ENCODE measurements around the gene ABCC8.

The ABCC8 gene

DNA sequence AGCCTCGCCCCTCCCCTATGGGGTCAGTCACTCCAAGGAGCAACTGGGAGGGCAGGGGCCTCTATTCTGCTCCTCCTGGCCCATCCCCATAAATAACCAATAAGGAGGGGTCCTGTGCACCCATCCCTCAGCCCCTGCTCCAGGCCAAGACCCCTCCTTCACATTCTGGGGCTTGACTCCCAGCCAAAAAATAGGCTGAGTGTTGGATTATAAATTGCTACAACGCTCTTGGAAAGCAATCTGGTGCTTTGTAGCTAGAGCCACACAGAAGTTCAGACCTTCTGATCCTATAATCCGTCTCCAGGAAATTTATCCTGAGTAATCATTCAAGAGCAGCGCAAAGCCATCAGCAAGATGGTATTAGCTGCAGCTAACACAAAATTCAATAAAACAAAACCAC lies 42.5 kb downstream of the ABCC8 start:
- Histone ChIP-seq H2AFZ (ENCODE audit: low read depth) (no peak overlapping the region), H3K36me3 (ENCODE audit: insufficient read depth) (no peaks in the 10 kb centered on the region), H3K4me3 (IDR thresholded peaks at IDR 0.05; ENCODE audit: insufficient read depth, low read depth, low read length) (no peak overlapping the region), H3K9ac (no peak overlapping the region), H3K79me2 (ENCODE audit: insufficient read depth, low read depth) (no peaks in the 10 kb centered on the region), H3K4me1 (ENCODE audit: low read depth, poor library complexity, severe bottlenecking) (no peaks in the 10 kb centered on the region), H3K27ac (no peak overlapping the region), H3K4me2 (no peak overlapping the region), H3K27me3 (ENCODE audit: insufficient read depth, low read depth) (no peaks in the 10 kb centered on the region), H4K20me1 (ENCODE audit: insufficient read depth) (no peaks in the 10 kb centered on the region)
- TF ChIP-seq, protein P1, sequence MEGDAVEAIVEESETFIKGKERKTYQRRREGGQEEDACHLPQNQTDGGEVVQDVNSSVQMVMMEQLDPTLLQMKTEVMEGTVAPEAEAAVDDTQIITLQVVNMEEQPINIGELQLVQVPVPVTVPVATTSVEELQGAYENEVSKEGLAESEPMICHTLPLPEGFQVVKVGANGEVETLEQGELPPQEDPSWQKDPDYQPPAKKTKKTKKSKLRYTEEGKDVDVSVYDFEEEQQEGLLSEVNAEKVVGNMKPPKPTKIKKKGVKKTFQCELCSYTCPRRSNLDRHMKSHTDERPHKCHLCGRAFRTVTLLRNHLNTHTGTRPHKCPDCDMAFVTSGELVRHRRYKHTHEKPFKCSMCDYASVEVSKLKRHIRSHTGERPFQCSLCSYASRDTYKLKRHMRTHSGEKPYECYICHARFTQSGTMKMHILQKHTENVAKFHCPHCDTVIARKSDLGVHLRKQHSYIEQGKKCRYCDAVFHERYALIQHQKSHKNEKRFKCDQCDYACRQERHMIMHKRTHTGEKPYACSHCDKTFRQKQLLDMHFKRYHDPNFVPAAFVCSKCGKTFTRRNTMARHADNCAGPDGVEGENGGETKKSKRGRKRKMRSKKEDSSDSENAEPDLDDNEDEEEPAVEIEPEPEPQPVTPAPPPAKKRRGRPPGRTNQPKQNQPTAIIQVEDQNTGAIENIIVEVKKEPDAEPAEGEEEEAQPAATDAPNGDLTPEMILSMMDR (conservative IDR thresholded peaks at IDR 0.05; ENCODE audit: low read depth, low read length) = no peak

DNA sequence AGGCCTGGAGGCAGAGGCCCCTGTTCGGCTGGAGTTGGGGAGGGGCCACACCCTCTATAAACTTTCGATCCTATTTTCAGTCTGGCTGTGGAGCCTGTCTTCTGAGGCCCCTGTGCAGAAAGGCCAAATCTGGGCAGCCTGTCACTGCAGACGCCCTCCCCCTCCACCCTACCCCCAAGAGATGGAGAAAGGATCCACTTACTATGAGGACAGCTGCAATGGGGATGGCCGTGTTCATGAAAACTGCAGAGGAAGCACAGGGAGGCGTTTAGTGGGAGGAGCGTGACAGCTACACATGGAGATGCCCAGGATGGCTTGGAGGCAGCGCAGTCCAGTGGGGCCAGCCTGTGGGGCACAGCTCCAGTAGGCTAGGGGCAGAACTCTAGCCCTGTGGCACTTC lies 44.6 kb downstream of the ABCC8 start:
- no peak overlapping the region for H3K9ac ChIP-seq
- H3K4me3 ChIP-seq (IDR thresholded peaks at IDR 0.05; ENCODE audit: insufficient read depth, low read depth, low read length) = no peak overlapping the region
- H3K36me3 ChIP-seq (ENCODE audit: insufficient read depth) = no peaks in the 10 kb centered on the region
- H3K27me3 ChIP-seq (ENCODE audit: insufficient read depth, low read depth) = no peaks in the 10 kb centered on the region
- TF ChIP-seq, protein P1 (conservative IDR thresholded peaks at IDR 0.05; ENCODE audit: low read depth, low read length) = no peak
- H2AFZ ChIP-seq (ENCODE audit: low read depth) = no peak overlapping the region
- H3K4me1 ChIP-seq (ENCODE audit: low read depth, poor library complexity, severe bottlenecking) = no peaks in the 10 kb centered on the region
- H4K20me1 ChIP-seq (ENCODE audit: insufficient read depth) = no peaks in the 10 kb centered on the region
- H3K27ac ChIP-seq = no peak overlapping the region
- no peak overlapping the region for H3K4me2 ChIP-seq
- H3K79me2 ChIP-seq (ENCODE audit: insufficient read depth, low read depth) = no peaks in the 10 kb centered on the region

DNA sequence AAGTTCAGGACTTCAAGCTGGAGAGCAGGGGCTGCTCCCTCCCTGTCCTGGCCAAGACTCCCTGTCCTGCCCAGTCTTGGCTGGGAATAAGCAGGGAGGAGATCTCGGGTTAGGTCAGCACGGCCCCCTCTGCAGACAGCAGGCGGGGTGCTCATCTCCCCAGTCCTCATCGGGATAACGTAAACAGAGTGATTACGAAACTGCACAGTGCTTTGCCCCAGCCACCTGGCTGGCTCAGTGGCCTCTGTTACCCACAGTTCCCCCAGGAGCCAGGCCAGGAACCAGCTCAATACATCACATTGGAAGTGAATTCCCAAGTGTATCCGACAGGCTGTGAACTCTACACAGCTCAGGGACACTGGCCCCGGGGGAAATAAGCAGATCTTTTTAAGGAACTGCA lies 45.5 kb downstream of the ABCC8 start:
- Histone ChIP-seq H3K36me3 (ENCODE audit: insufficient read depth) (no peaks in the 10 kb centered on the region), H3K27ac (no peak overlapping the region), H3K4me1 (ENCODE audit: low read depth, poor library complexity, severe bottlenecking) (no peaks in the 10 kb centered on the region), H3K27me3 (ENCODE audit: insufficient read depth, low read depth) (no peaks in the 10 kb centered on the region), H3K9ac (no peak overlapping the region), H4K20me1 (ENCODE audit: insufficient read depth) (no peaks in the 10 kb centered on the region), H2AFZ (ENCODE audit: low read depth) (no peak overlapping the region), H3K4me2 (no peak overlapping the region), H3K79me2 (ENCODE audit: insufficient read depth, low read depth) (no peaks in the 10 kb centered on the region), H3K4me3 (IDR thresholded peaks at IDR 0.05; ENCODE audit: insufficient read depth, low read depth, low read length) (no peak overlapping the region)
- TF ChIP-seq, protein P1 (conservative IDR thresholded peaks at IDR 0.05; ENCODE audit: low read depth, low read length) = no peak

DNA sequence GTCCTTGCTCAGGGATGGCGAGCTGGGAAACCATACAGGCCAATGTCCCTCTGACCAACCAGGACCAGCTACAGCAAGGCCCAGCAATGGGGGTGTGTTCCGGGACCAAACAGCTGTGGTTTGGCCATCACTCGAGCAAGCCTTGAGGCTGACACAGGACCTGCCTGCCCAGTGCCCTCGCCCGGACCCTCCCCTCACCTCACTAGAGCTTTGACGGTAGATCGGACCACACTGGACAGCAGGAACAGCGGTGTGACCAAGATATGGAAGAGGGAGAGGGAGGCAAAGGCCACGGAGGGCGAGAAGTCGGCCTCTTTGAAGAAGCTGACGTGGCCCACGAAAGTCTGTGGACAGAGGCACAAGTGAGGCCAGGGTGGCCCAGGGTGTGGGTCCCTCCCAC lies 46.0 kb downstream of the ABCC8 start:
- Histone ChIP-seq H4K20me1 (ENCODE audit: insufficient read depth) (no peaks in the 10 kb centered on the region), H3K27ac (no peak overlapping the region), H2AFZ (ENCODE audit: low read depth) (no peak overlapping the region), H3K4me2 (no peak overlapping the region), H3K79me2 (ENCODE audit: insufficient read depth, low read depth) (no peaks in the 10 kb centered on the region), H3K36me3 (ENCODE audit: insufficient read depth) (no peaks in the 10 kb centered on the region), H3K4me1 (ENCODE audit: low read depth, poor library complexity, severe bottlenecking) (no peaks in the 10 kb centered on the region), H3K27me3 (ENCODE audit: insufficient read depth, low read depth) (no peaks in the 10 kb centered on the region), H3K4me3 (IDR thresholded peaks at IDR 0.05; ENCODE audit: insufficient read depth, low read depth, low read length) (no peak overlapping the region), H3K9ac (no peak overlapping the region)
- TF ChIP-seq, protein P1 (conservative IDR thresholded peaks at IDR 0.05; ENCODE audit: low read depth, low read length) = no peak

DNA sequence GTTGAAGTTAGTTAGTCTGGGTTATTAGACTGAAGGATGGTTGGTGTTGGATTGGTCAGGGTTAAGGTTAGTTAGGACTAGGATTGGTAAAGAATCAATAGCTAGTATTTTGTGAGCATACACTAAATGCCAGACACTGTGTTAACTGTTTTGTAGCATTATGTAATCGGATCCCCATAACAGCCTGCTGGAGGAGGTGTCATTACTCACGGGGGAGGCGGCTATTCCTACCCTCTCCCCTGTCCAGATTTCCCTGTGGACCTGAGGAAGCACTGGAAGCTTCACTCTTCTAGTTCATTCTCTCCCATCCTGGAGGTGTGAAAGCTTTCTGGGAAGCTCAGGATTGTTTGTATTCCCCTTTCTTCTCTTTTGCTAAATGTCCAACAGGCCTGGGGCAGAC lies 47.7 kb downstream of the ABCC8 start:
- no peak overlapping the region for H3K4me3 ChIP-seq (IDR thresholded peaks at IDR 0.05; ENCODE audit: insufficient read depth, low read depth, low read length)
- H3K36me3 ChIP-seq (ENCODE audit: insufficient read depth) = no peaks in the 10 kb centered on the region
- H4K20me1 ChIP-seq (ENCODE audit: insufficient read depth) = no peaks in the 10 kb centered on the region
- no peak overlapping the region for H3K27ac ChIP-seq
- H3K27me3 ChIP-seq (ENCODE audit: insufficient read depth, low read depth) = no peaks in the 10 kb centered on the region
- no peak overlapping the region for H3K4me2 ChIP-seq
- no peak overlapping the region for H3K9ac ChIP-seq
- no peaks in the 10 kb centered on the region for H3K79me2 ChIP-seq (ENCODE audit: insufficient read depth, low read depth)
- TF ChIP-seq, protein P1 (conservative IDR thresholded peaks at IDR 0.05; ENCODE audit: low read depth, low read length) = no peak
- no peak overlapping the region for H2AFZ ChIP-seq (ENCODE audit: low read depth)
- H3K4me1 ChIP-seq (ENCODE audit: low read depth, poor library complexity, severe bottlenecking) = no peaks in the 10 kb centered on the region

Measured in KMS-11 (cell line).